Activated CD4-positive, alpha-beta T cell treated with anti-CD3 and anti-CD28 coated beads for 36 hours (primary cell): ENCODE measurements around the gene BCAS1. TPM values are rescaled to one million over a fixed set of nuclear protein-coding genes. Genes with fewer than 3 reads are reported as not detected.
"Not testable (repeated sequence)": the region's sequence is repeated elsewhere in the genome, so short reads cannot be mapped to it uniquely, and the experiment has no call there.

ENCODE experiments used
- ATAC-seq: fragments of 200-7000 bp; cut with Tn5 transposase; one replicate; pipeline ENCODE4 v1.10.0; 2021; ENCODE audit warnings: mild to moderate bottlenecking, moderate library complexity
- CTCF ChIA-PET: fragments of 350-600 bp; sonication (Branson Sonifier 250); formaldehyde crosslinking; loops from one replicate; lab custom pipeline; 2021; ENCODE audit warnings: antibody characterized with exemption; lab: Charles Lee
- POLR2A ChIA-PET: fragments of 350-600 bp; sonication (Branson Sonifier 250); formaldehyde crosslinking; loops from one replicate; lab custom pipeline; 2021; ENCODE audit warnings: antibody characterized with exemption, inconsistent platforms; lab: Charles Lee
- DNase-seq: peaks from one replicate; pipeline ENCODE4 v3.0.0-alpha.2; 2020
- H3K27ac Mint-ChIP-seq: one replicate; pipeline ENCODE4 v1.8.0; 2021; ENCODE audit warnings: mixed read lengths
- H3K27me3 Mint-ChIP-seq: one replicate; pipeline ENCODE4 v1.8.0; 2021; ENCODE audit warnings: mixed read lengths
- H3K36me3 Mint-ChIP-seq: one replicate; pipeline ENCODE4 v1.8.0; 2021; ENCODE audit warnings: low read depth, mixed read lengths
- H3K4me1 Mint-ChIP-seq: one replicate; pipeline ENCODE4 v1.8.0; 2021; ENCODE audit warnings: mixed read lengths
- H3K4me3 Mint-ChIP-seq: one replicate; pipeline ENCODE4 v1.8.0; 2021; ENCODE audit warnings: mild to moderate bottlenecking, moderate library complexity, mixed read lengths
- H3K9me3 Mint-ChIP-seq: one replicate; pipeline ENCODE4 v1.8.0; 2021; ENCODE audit warnings: low read depth, mixed read lengths
- intact Hi-C, 2 experiments: fragments of 100-400 bp; cut with DNase I in 1 of 2; cut with micrococcal nuclease in 1 of 2; formaldehyde crosslinking; loops; one replicate each; pipeline versions ENCODE4 v1.14.2 to v1.15.1; 2022 to 2024; cut with DNase I, micrococcal nuclease
- total RNA-seq, 2 experiments: library from RNA; stranded (reverse); gene quantifications; one replicate each; pipeline ENCODE4 v1.2.3, GENCODE V29; 2021

BCAS1 gene
- total RNA-seq, 2 experiments from 2014 or later: 0.09 to 0.14 TPM

DNA sequence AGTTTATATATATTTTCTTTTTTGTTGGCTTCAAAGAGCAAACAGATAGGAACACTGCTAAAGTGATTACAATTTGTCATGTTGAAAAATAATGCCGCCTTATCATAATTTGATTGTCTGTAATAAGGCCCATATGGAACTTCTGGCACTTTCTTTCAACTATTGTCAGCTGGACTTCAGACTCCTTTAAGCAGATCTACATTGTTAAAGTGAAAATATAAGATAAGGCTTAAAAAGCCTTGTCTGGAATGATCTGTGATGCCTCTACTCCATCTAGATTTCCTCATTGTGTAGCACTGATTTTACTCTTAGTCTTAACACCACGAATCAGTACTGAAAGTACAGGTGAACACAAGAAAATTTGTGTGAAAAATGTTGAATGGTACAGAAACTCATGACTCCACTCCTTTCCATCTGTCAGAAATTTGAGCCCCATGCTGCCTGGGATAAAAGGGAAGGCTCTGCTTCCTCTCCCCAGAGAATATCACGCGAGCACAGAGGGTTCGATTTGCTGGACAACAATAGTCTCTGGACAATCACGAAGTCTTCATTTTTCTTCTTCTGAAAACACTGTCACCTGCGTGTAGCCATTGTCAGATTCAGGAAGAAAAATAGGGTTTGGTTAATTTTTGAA, 56.0 kb downstream of the BCAS1 start:
- CTCF ChIA-PET: interaction anchor here (1.1 kb wide), 1 partner anchor 15 kb away, joined by 3 read pairs; no protein-coding TSS in a partner anchor
- Mint-ChIP-seq H3K27ac (no peak overlapping the region), H3K4me1 (peaks cover 5% of the 10 kb centered on the region), H3K4me3 (no peak overlapping the region), H3K27me3 (peaks cover 6% of the 10 kb centered on the region), H3K36me3 (no peaks in the 10 kb centered on the region), H3K9me3 (no peaks in the 10 kb centered on the region)
- DNase-seq (no peak), ATAC-seq (no peak)
- POLR2A ChIA-PET: no interaction called here
- intact Hi-C loops: no loop called here

GRCh38 chr20:54013471-54013870, 56.9 kb downstream of the BCAS1 start:
- ATAC-seq (no peak), DNase-seq (no peak)
- Mint-ChIP-seq H3K4me1 (peaks cover 5% of the 10 kb centered on the region), H3K9me3 (no peaks in the 10 kb centered on the region), H3K27ac (no peak overlapping the region), H3K27me3 (peaks cover 8% of the 10 kb centered on the region), H3K4me3 (no peak overlapping the region), H3K36me3 (no peaks in the 10 kb centered on the region)
- intact Hi-C loops: no loop called here
- POLR2A ChIA-PET: no interaction called here
- CTCF ChIA-PET: interaction anchor here (1.1 to 1.2 kb wide), 2 partner anchors 13 to 16 kb away, joined by 3 read pairs; no protein-coding TSS in a partner anchor

GRCh38 chr20:54011346-54011745, 59.0 kb downstream of the BCAS1 start:
- Mint-ChIP-seq H3K9me3 (no peaks in the 10 kb centered on the region), H3K27me3 (peaks cover 2% of the 10 kb centered on the region), H3K36me3 (no peaks in the 10 kb centered on the region), H3K27ac (no peak overlapping the region), H3K4me3 (no peak overlapping the region), H3K4me1 (no peaks in the 10 kb centered on the region)
- no peak for ATAC-seq
- intact Hi-C loops: no loop called here
- ChIA-PET POLR2A (no interaction called here), CTCF (interaction anchor here (0.7 kb wide), 1 partner anchor 636 kb away, joined by 3 read pairs; no protein-coding TSS in a partner anchor)
- DNase-seq: no peak

DNA sequence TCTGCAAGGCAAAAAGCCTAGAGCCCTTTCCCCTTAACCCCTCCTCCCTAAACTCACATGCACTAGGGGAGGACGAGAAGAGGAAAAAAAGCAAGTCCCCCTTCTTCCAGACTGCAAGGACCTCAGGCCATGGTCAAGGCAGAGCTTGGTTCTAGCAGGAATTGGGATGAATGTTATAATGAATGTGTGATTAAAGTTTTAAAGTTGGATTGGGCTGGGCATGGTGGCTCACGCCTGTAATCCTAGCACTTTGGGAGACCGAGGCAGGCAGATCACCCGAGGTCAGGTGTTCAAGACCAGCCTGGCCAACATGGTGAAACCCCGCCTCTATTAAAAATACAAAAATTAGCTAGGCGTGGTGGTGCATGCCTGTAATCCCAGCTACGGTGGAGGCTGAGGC, 64.2 kb downstream of the BCAS1 start:
- DNase-seq, H3K36me3 Mint-ChIP-seq, H3K4me3 Mint-ChIP-seq, H3K27ac Mint-ChIP-seq, ATAC-seq, POLR2A ChIA-PET, H3K27me3 Mint-ChIP-seq, H3K4me1 Mint-ChIP-seq, intact Hi-C loops: not testable (repeated sequence)
- H3K9me3 Mint-ChIP-seq: peaks cover 10% of the 10 kb centered on the region
- CTCF ChIA-PET: interaction anchor here (1.3 kb wide), 1 partner anchor 10 kb away, joined by 3 read pairs; no protein-coding TSS in a partner anchor

DNA sequence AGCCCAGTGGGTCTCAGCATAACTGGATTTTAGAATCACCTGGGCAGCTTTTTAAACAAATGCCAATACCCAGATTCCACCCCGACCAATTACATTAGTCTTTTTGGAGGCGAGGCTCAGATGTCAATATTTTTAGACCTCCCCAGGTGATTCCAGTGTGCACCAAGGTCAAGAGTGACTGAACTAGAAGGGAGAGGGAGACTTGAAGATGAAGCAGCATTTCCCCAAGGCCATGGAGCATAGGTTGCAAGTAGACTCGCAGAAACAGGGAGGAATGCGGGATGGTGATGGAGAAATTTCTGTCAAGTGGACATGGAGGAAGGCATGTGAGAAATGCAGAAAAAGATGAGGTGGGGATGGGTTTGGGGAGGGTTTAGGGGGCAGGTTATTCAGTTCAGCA, 64.9 kb downstream of the BCAS1 start:
- ChIA-PET CTCF (interaction anchor here (1.3 kb wide), 1 partner anchor 11 kb away, joined by 3 read pairs; no protein-coding TSS in a partner anchor), POLR2A (no interaction called here)
- Mint-ChIP-seq H3K36me3 (no peaks in the 10 kb centered on the region), H3K27me3 (peaks cover 8% of the 10 kb centered on the region), H3K4me3 (no peak overlapping the region), H3K4me1 (peaks cover 6% of the 10 kb centered on the region), H3K27ac (no peak overlapping the region), H3K9me3 (peaks cover 16% of the 10 kb centered on the region)
- no peak for DNase-seq
- ATAC-seq: no peak
- intact Hi-C loops: no loop called here

- no peak for DNase-seq
- Mint-ChIP-seq H3K9me3 (peaks cover 19% of the 10 kb centered on the region), H3K36me3 (no peaks in the 10 kb centered on the region), H3K27ac (no peak overlapping the region), H3K4me3 (no peak overlapping the region), H3K27me3 (peaks cover 8% of the 10 kb centered on the region), H3K4me1 (peaks cover 6% of the 10 kb centered on the region)
- ChIA-PET CTCF (interaction anchor here (0.7 kb wide), 1 partner anchor 45 kb away, joined by 3 read pairs; no protein-coding TSS in a partner anchor), POLR2A (no interaction called here)
- peak; percentile 75 for ATAC-seq
- intact Hi-C loops: no loop called here
These were observed 65.9 kb downstream of the BCAS1 start for GRCh38 chr20:54004445-54004844.

DNA sequence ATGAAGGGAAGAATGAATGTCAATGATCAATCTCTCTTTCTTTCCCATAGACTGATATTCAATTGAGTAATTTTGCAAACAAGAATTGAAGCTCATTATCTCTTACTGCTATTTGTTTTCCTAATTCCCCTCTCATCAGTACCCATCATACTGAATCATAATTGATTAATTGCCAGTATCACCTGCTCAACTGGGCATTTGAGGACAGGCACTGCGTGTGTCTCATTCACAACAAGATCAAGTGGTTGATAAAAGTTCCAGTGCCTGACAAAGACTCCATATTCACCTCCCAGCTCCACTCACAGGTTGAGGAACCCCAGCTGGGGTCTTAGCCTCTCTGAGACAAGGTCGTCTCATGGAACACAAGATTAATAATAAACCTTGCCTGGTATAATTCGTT, 67.7 kb downstream of the BCAS1 start:
- peaks cover 7% of the 10 kb centered on the region for H3K27me3 Mint-ChIP-seq
- CTCF ChIA-PET: interaction anchor here (0.9 kb wide), 1 partner anchor 456 kb away, joined by 3 read pairs; no protein-coding TSS in a partner anchor
- DNase-seq (no peak), ATAC-seq (no peak)
- POLR2A ChIA-PET: interaction anchor here (0.8 kb wide), 1 partner anchor 146 kb away, joined by 5 read pairs; no protein-coding TSS in a partner anchor
- peaks cover 6% of the 10 kb centered on the region for H3K4me1 Mint-ChIP-seq
- intact Hi-C loops: no loop called here
- H3K4me3 Mint-ChIP-seq: no peak overlapping the region
- H3K36me3 Mint-ChIP-seq: no peaks in the 10 kb centered on the region
- no peak overlapping the region for H3K27ac Mint-ChIP-seq
- peaks cover 19% of the 10 kb centered on the region for H3K9me3 Mint-ChIP-seq

DNA sequence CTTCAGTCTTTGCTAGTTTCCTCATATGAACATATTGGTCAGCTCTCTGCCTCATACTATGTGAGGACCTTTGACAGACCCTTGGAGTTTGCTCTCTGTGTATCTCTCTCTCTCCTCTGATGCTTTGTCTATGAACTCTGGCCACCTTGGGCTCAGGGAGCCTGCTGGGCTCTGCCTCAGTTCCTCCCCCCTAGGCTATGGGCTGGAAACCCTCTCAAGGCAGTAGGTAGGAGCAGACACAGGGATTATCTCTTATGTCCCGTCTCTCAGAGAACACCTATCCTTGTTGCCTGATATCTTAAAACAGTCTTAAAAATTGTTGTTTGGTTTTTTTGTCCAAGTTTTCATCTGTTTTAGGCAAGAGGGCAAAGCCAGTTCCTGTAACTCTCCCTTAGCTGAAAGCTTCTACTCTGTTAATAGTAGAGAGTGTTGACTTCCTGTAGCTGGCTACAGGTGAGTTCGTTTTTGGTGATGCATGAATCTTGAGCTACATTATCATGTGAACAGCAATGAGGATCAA, 68.3 kb downstream of the BCAS1 start:
- Mint-ChIP-seq H3K9me3 (peaks cover 19% of the 10 kb centered on the region), H3K36me3 (no peaks in the 10 kb centered on the region), H3K4me1 (peaks cover 6% of the 10 kb centered on the region), H3K27ac (no peak overlapping the region), H3K27me3 (peaks cover 8% of the 10 kb centered on the region), H3K4me3 (no peak overlapping the region)
- no peak for ATAC-seq
- POLR2A ChIA-PET: no interaction called here
- CTCF ChIA-PET: interaction anchor here (0.9 kb wide), 1 partner anchor 456 kb away, joined by 3 read pairs; no protein-coding TSS in a partner anchor
- intact Hi-C loops: no loop called here
- no peak for DNase-seq

DNA sequence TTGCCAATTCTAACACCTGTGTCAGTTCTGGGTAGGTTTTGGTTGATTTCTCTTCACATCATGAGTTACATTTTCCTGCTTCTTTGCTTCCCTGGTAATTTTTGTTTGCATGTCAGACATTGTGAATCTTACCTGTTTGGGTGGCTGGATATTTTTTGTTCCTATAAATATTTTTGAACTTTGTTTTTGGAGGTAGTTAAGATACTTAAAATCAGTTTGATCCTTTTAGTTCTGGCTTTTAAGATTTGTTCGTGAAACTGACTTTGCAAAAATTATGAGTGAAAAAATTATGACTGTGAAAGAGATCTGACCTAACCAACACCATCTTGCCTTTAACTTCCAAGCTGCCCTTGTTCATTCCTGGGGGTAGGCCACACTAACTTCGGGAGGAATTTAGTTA, 69.5 kb downstream of the BCAS1 start:
- ChIA-PET POLR2A (no interaction called here), CTCF (interaction anchor here (0.6 kb wide), 1 partner anchor 12 kb away, joined by 3 read pairs; no protein-coding TSS in a partner anchor)
- no peaks in the 10 kb centered on the region for H3K36me3 Mint-ChIP-seq
- no peak overlapping the region for H3K4me3 Mint-ChIP-seq
- H3K9me3 Mint-ChIP-seq: peaks cover 19% of the 10 kb centered on the region
- peaks cover 14% of the 10 kb centered on the region for H3K27me3 Mint-ChIP-seq
- peaks cover 6% of the 10 kb centered on the region for H3K4me1 Mint-ChIP-seq
- intact Hi-C loops: no loop called here
- DNase-seq: no peak
- H3K27ac Mint-ChIP-seq: no peak overlapping the region
- no peak for ATAC-seq

DNA sequence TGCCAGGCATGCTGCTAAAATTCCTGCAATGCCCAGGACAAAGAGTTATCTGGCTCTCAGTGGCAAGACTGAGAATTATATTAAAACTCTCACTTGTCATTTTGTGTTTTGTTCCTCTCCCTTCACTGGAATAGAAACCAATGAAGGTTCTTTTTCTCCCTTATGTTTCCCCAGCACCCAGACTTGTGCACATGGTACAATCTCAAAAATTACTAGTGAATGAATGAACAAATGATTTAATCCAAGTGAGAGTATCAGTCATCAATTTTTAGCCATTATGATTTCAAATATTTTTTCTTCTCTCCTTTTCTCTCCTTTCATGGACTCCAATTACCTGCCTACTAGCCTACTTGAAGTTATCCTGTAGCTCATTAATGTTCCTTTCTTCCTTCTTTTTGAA, 70.1 kb downstream of the BCAS1 start:
- peaks cover 6% of the 10 kb centered on the region for H3K4me1 Mint-ChIP-seq
- H3K27me3 Mint-ChIP-seq: peaks cover 11% of the 10 kb centered on the region
- DNase-seq: no peak
- intact Hi-C loops: no loop called here
- ChIA-PET CTCF (interaction anchor here (0.6 kb wide), 1 partner anchor 13 kb away, joined by 3 read pairs; no protein-coding TSS in a partner anchor), POLR2A (no interaction called here)
- no peak for ATAC-seq
- no peak overlapping the region for H3K4me3 Mint-ChIP-seq
- peaks cover 19% of the 10 kb centered on the region for H3K9me3 Mint-ChIP-seq
- no peak overlapping the region for H3K27ac Mint-ChIP-seq
- no peaks in the 10 kb centered on the region for H3K36me3 Mint-ChIP-seq

DNA sequence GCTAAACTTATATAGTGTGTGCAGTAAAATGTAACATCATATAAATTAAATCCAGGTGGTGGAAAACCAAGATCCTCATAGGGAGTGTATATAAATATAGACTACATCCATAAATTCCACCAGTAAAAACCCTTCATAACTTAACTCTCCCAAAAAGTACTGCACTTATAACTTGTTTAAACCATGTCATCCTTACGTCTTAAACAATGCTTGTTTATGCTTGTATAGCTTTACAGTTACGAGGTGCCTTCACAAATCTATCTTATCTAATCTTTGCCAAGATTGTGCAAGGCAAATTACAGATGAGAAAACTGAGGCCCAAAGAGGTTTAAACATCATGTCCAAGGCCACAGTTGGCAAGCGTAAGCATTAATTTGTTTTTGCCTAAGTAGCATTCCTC, 71.3 kb downstream of the BCAS1 start:
- intact Hi-C loops: no loop called here
- ATAC-seq (no peak), DNase-seq (no peak)
- Mint-ChIP-seq H3K36me3 (no peaks in the 10 kb centered on the region), H3K27me3 (peaks cover 11% of the 10 kb centered on the region), H3K27ac (no peak overlapping the region), H3K4me1 (peaks cover under 1% of the 10 kb centered on the region), H3K4me3 (no peak overlapping the region), H3K9me3 (peaks cover 19% of the 10 kb centered on the region)
- ChIA-PET POLR2A (no interaction called here), CTCF (no interaction called here)
